Ishikawa (cell line): ENCODE measurements around the gene GPR62.

Experiments used
- CEBPB ChIP-seq: IDR thresholded peaks from 2 replicates; pipeline ENCODE4 v1.6.1; 2012
- CREB1 ChIP-seq: IDR thresholded peaks from 2 replicates; pipeline ENCODE4 v1.6.1; 2012; ENCODE audit warnings: low read depth
- EGR1 ChIP-seq: IDR thresholded peaks from 2 replicates; pipeline ENCODE4 v1.6.1; 2012
- EP300 ChIP-seq: IDR thresholded peaks from 2 replicates; pipeline ENCODE4 v1.6.1; 2012; ENCODE audit warnings: borderline replicate concordance
- FOXM1 ChIP-seq: IDR thresholded peaks from 2 replicates; pipeline ENCODE4 v1.6.1; 2012; ENCODE audit warnings: low read depth, borderline replicate concordance
- NFIC ChIP-seq: IDR thresholded peaks from 2 replicates; pipeline ENCODE4 v1.6.1; 2012
- RAD21 ChIP-seq: IDR thresholded peaks from 2 replicates; pipeline ENCODE4 v1.6.1; 2012; ENCODE audit warnings: low read depth
- TAF1 ChIP-seq: IDR thresholded peaks from 2 replicates; pipeline ENCODE4 v1.6.1; 2012; ENCODE audit warnings: low read depth, mild to moderate bottlenecking
- TCF12 ChIP-seq: IDR thresholded peaks from 2 replicates; pipeline ENCODE4 v1.6.1; 2012; ENCODE audit warnings: low read depth
- TEAD4 ChIP-seq: IDR thresholded peaks from 2 replicates; pipeline ENCODE4 v1.6.1; 2012
- YY1 ChIP-seq: IDR thresholded peaks from 2 replicates; pipeline ENCODE4 v1.6.1; 2012; ENCODE audit warnings: low read depth
- ZBTB7A ChIP-seq: IDR thresholded peaks from 2 replicates; pipeline ENCODE4 v1.6.1; 2012; ENCODE audit warnings: low read depth
- TF ChIP-seq, protein P1 (sequence below): IDR thresholded peaks from 2 replicates; pipeline ENCODE4 v1.6.1; 2012
- TF ChIP-seq, protein P2 (sequence below): IDR thresholded peaks from 2 replicates; pipeline ENCODE4 v1.6.1; 2012; ENCODE audit warnings: low read depth, mild to moderate bottlenecking
- TF ChIP-seq, protein P3 (sequence below): IDR thresholded peaks from 2 replicates; pipeline ENCODE4 v1.6.1; 2012

GPR62 gene

DNA sequence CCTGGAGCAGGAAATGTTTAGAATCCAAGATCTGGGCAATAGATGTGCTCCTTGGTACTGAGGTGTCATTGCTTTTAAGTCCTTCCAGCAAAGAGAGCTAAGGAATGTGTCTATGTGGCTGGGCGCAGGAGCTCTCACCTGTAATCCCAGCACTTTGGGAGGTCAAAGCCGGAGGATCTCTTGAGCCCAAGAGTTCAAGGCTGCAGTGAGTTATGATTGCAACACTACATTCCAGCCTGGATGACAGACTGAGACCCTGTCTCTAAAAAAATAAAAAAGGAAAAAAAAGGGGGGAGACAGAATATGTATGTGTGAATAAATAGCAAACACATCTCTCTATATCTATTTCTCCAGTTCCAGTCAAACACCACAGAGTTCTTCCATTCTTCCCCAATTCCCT is 4.3 kb upstream of the GPR62 start:
- no peak for TF ChIP-seq TAF1
- TF ChIP-seq EGR1, result no peak
- TF ChIP-seq TCF12, result no peak
- TF ChIP-seq, protein P1, sequence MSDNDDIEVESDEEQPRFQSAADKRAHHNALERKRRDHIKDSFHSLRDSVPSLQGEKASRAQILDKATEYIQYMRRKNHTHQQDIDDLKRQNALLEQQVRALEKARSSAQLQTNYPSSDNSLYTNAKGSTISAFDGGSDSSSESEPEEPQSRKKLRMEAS, result no peak
- TF ChIP-seq YY1, result no peak

GRCh38 chr3:51953445-51953844 is 1.7 kb upstream of the GPR62 start:
- TF ChIP-seq CREB1 (no peak), FOXM1 (no peak), YY1 (no peak), TCF12 (no peak), EGR1 (no peak), RAD21 (no peak), CEBPB (peak; percentile 69)

GRCh38 chr3:51954105-51954504 is 1.1 kb upstream of the GPR62 start:
- TF ChIP-seq EGR1 (no peak), TAF1 (no peak), CEBPB (no peak), TEAD4 (no peak), FOXM1 (no peak), EP300 (no peak), RAD21 (no peak), ZBTB7A (no peak), YY1 (no peak), NFIC (no peak), TCF12 (no peak), CREB1 (no peak)
- TF ChIP-seq, protein P1, result no peak
- TF ChIP-seq, protein P2, sequence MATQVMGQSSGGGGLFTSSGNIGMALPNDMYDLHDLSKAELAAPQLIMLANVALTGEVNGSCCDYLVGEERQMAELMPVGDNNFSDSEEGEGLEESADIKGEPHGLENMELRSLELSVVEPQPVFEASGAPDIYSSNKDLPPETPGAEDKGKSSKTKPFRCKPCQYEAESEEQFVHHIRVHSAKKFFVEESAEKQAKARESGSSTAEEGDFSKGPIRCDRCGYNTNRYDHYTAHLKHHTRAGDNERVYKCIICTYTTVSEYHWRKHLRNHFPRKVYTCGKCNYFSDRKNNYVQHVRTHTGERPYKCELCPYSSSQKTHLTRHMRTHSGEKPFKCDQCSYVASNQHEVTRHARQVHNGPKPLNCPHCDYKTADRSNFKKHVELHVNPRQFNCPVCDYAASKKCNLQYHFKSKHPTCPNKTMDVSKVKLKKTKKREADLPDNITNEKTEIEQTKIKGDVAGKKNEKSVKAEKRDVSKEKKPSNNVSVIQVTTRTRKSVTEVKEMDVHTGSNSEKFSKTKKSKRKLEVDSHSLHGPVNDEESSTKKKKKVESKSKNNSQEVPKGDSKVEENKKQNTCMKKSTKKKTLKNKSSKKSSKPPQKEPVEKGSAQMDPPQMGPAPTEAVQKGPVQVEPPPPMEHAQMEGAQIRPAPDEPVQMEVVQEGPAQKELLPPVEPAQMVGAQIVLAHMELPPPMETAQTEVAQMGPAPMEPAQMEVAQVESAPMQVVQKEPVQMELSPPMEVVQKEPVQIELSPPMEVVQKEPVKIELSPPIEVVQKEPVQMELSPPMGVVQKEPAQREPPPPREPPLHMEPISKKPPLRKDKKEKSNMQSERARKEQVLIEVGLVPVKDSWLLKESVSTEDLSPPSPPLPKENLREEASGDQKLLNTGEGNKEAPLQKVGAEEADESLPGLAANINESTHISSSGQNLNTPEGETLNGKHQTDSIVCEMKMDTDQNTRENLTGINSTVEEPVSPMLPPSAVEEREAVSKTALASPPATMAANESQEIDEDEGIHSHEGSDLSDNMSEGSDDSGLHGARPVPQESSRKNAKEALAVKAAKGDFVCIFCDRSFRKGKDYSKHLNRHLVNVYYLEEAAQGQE, result no peak
- TF ChIP-seq, protein P3, sequence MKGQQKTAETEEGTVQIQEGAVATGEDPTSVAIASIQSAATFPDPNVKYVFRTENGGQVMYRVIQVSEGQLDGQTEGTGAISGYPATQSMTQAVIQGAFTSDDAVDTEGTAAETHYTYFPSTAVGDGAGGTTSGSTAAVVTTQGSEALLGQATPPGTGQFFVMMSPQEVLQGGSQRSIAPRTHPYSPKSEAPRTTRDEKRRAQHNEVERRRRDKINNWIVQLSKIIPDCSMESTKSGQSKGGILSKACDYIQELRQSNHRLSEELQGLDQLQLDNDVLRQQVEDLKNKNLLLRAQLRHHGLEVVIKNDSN, result no peak

- TF ChIP-seq RAD21, result no peak
- TF ChIP-seq NFIC, result no peak
These were observed 468 bp upstream of the GPR62 start for GRCh38 chr3:51954713-51955112.

- no peak for TF ChIP-seq RAD21
- TF ChIP-seq, protein P1, result peak; percentile 15; the same call in 1 of the 2 replicates
- no peak for TF ChIP-seq CEBPB
- TF ChIP-seq NFIC, result peak; percentile 84
- peak; percentile 30; the same call in 1 of the 2 replicates for TF ChIP-seq TCF12
These were observed 951 bp downstream of the GPR62 start for GRCh38 chr3:51955893-51956770.

- no peak for TF ChIP-seq EP300
- TF ChIP-seq, protein P3, result no peak
- no peak for TF ChIP-seq TCF12
- TF ChIP-seq ZBTB7A, result no peak
- no peak for TF ChIP-seq CREB1
- TF ChIP-seq, protein P2, result no peak
- no peak for TF ChIP-seq EGR1
- no peak for TF ChIP-seq RAD21
- no peak for TF ChIP-seq YY1
- no peak for TF ChIP-seq FOXM1
- TF ChIP-seq, protein P1, result no peak
- no peak for TF ChIP-seq TEAD4
- no peak for TF ChIP-seq TAF1
- TF ChIP-seq CEBPB, result no peak
- TF ChIP-seq NFIC, result no peak
These were observed 2.5 kb downstream of the GPR62 start for GRCh38 chr3:51957520-51958205.
